Measurements from ENCODE around the gene KRTAP5-5.

DNA sequence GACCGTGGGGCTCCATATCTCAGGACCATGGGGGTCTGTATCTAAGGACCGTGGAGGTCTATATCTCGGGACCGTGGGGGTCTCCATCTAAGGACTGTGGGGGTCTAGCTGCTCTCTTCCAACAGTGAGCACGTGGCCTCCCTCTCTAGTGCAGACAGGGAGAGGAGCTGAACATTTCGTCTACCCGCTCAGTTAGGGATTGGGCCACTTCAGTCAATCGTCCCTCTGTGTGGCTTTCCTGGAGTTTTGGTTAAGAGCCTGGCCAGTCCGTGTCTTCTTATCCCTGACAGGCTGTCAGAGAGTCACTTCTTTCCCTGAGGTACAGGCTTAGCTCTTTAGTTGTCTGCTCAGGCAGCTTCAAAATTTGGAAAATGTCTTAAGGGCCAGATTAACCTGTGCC lies 47.6 kb upstream of the KRTAP5-5 start:
- TF ChIP-seq, protein P1, sequence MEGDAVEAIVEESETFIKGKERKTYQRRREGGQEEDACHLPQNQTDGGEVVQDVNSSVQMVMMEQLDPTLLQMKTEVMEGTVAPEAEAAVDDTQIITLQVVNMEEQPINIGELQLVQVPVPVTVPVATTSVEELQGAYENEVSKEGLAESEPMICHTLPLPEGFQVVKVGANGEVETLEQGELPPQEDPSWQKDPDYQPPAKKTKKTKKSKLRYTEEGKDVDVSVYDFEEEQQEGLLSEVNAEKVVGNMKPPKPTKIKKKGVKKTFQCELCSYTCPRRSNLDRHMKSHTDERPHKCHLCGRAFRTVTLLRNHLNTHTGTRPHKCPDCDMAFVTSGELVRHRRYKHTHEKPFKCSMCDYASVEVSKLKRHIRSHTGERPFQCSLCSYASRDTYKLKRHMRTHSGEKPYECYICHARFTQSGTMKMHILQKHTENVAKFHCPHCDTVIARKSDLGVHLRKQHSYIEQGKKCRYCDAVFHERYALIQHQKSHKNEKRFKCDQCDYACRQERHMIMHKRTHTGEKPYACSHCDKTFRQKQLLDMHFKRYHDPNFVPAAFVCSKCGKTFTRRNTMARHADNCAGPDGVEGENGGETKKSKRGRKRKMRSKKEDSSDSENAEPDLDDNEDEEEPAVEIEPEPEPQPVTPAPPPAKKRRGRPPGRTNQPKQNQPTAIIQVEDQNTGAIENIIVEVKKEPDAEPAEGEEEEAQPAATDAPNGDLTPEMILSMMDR (IDR thresholded peaks at IDR 0.05; ENCODE audit: low read depth, low read length), result no peak
- TF ChIP-seq, protein P2, sequence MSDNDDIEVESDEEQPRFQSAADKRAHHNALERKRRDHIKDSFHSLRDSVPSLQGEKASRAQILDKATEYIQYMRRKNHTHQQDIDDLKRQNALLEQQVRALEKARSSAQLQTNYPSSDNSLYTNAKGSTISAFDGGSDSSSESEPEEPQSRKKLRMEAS (IDR thresholded peaks at IDR 0.05; ENCODE audit: low read depth, low read length), result no peak
- TF ChIP-seq POLR2A (IDR thresholded peaks at IDR 0.05; ENCODE audit: extremely low read depth, insufficient read length) (no peak), MYC (IDR thresholded peaks at IDR 0.05; ENCODE audit: low read depth, low read length) (no peak)
